Nephron (organoid): ENCODE data around the gene GPR141.

Source experiments
- H3K27ac Mint-ChIP-seq, 3 experiments: 2 replicates each; pipeline ENCODE4 v1.8.0; 2020; ENCODE audit warnings: mixed read lengths in 3 of 3, mild to moderate bottlenecking in 2 of 3, moderate library complexity in 1 of 3
- H3K27me3 Mint-ChIP-seq: 2 replicates; pipeline ENCODE4 v1.8.0; 2021; ENCODE audit warnings: low read depth, mild to moderate bottlenecking, moderate library complexity, mixed read lengths
- H3K36me3 Mint-ChIP-seq: 2 replicates; pipeline ENCODE4 v1.8.0; 2020; ENCODE audit warnings: low read depth, mixed read lengths
- H3K4me1 Mint-ChIP-seq: 2 replicates; pipeline ENCODE4 v1.8.0; 2020; ENCODE audit warnings: mixed read lengths
- H3K4me3 Mint-ChIP-seq, 3 experiments: 2 replicates each; pipeline ENCODE4 v1.8.0; 2020; ENCODE audit warnings: mild to moderate bottlenecking in 3 of 3, mixed read lengths in 3 of 3, moderate library complexity in 2 of 3
- H3K9me3 Mint-ChIP-seq: 2 replicates; pipeline ENCODE4 v1.8.0; 2020; ENCODE audit warnings: mixed read lengths
- CTCF ChIP-seq, 3 experiments: fragments of 200-600 bp; sonication (generic); IDR thresholded peaks; one replicate each; pipeline ENCODE4 v1.5.0; 2021; ENCODE audit warnings: antibody characterized with exemption in 3 of 3; ENCODE audit not compliant: unreplicated experiment in 3 of 3

GPR141 gene

GRCh38 chr7:37673523-37673922 is 10.0 kb upstream of the GPR141 start:
- H3K4me1 Mint-ChIP-seq: no peaks in the 10 kb centered on the region
- TF ChIP-seq CTCF (IDR thresholded peaks at IDR 0.05; ENCODE audit: unreplicated experiment in 3 of 3): no peak
- H3K27me3 Mint-ChIP-seq: no peaks in the 10 kb centered on the region
- H3K36me3 Mint-ChIP-seq: no peaks in the 10 kb centered on the region
- H3K9me3 Mint-ChIP-seq: no peaks in the 10 kb centered on the region
- H3K27ac Mint-ChIP-seq: no peak overlapping the region
- no peak overlapping the region for H3K4me3 Mint-ChIP-seq

GRCh38 chr7:37674531-37674930 is 9.0 kb upstream of the GPR141 start:
- Mint-ChIP-seq H3K4me3 (no peak overlapping the region), H3K4me1 (no peaks in the 10 kb centered on the region), H3K9me3 (no peaks in the 10 kb centered on the region), H3K27me3 (no peaks in the 10 kb centered on the region), H3K27ac (no peak overlapping the region), H3K36me3 (no peaks in the 10 kb centered on the region)
- no peak for TF ChIP-seq CTCF (IDR thresholded peaks at IDR 0.05; ENCODE audit: unreplicated experiment in 3 of 3)

- Mint-ChIP-seq H3K4me3 (no peak overlapping the region), H3K27me3 (no peaks in the 10 kb centered on the region), H3K27ac (no peak overlapping the region), H3K36me3 (no peaks in the 10 kb centered on the region), H3K9me3 (no peaks in the 10 kb centered on the region), H3K4me1 (no peaks in the 10 kb centered on the region)
- no peak for TF ChIP-seq CTCF (IDR thresholded peaks at IDR 0.05; ENCODE audit: unreplicated experiment in 3 of 3)
These were observed 7.8 kb upstream of the GPR141 start for GRCh38 chr7:37675749-37676148.

- no peak for TF ChIP-seq CTCF (IDR thresholded peaks at IDR 0.05; ENCODE audit: unreplicated experiment in 3 of 3)
- no peak overlapping the region for H3K27ac Mint-ChIP-seq
- no peaks in the 10 kb centered on the region for H3K9me3 Mint-ChIP-seq
- no peaks in the 10 kb centered on the region for H3K4me1 Mint-ChIP-seq
- no peaks in the 10 kb centered on the region for H3K36me3 Mint-ChIP-seq
- no peak overlapping the region for H3K4me3 Mint-ChIP-seq
- no peaks in the 10 kb centered on the region for H3K27me3 Mint-ChIP-seq
These were observed 1.4 kb downstream of the GPR141 start for GRCh38 chr7:37684927-37685326.

- Mint-ChIP-seq H3K9me3 (peaks cover 2% of the 10 kb centered on the region), H3K27ac (no peak overlapping the region), H3K4me1 (no peaks in the 10 kb centered on the region), H3K4me3 (no peak overlapping the region), H3K27me3 (no peaks in the 10 kb centered on the region), H3K36me3 (no peaks in the 10 kb centered on the region)
- no peak for TF ChIP-seq CTCF (IDR thresholded peaks at IDR 0.05; ENCODE audit: unreplicated experiment in 3 of 3)
These were observed 3.2 kb downstream of the GPR141 start for GRCh38 chr7:37686556-37687345.

GRCh38 chr7:37690206-37690605 is 6.6 kb downstream of the GPR141 start:
- H3K9me3 Mint-ChIP-seq: peaks cover 2% of the 10 kb centered on the region
- no peak overlapping the region for H3K27ac Mint-ChIP-seq
- H3K36me3 Mint-ChIP-seq: no peaks in the 10 kb centered on the region
- TF ChIP-seq CTCF (IDR thresholded peaks at IDR 0.05; ENCODE audit: unreplicated experiment in 3 of 3): no peak
- no peaks in the 10 kb centered on the region for H3K27me3 Mint-ChIP-seq
- H3K4me1 Mint-ChIP-seq: peaks cover 11% of the 10 kb centered on the region
- H3K4me3 Mint-ChIP-seq: no peak overlapping the region
